Keratinocyte (primary cell): ENCODE measurements around the gene WDR82. TPM values are rescaled to one million over a fixed set of nuclear protein-coding genes. Genes with fewer than 3 reads are reported as not detected.

ENCODE experiments used
- DNase-seq: peaks from one replicate; pipeline ENCODE4 v3.0.0-alpha.2; 2011; ENCODE audit warnings: low read depth, missing footprints, low spot score
- FAIRE-seq: peaks from 2 replicates; lab custom pipeline; 2011; peaks lifted over from hg19 to GRCh38; lab: Jason Lieb, UNC
- H2AFZ ChIP-seq: 2 replicates; pipeline ENCODE4 v1.6.0; 2012; ENCODE audit warnings: low read length, control low read depth, inconsistent platforms; ENCODE audit not compliant: control insufficient read depth
- H3K27ac ChIP-seq: 2 replicates; pipeline ENCODE4 v1.5.1; 2011; ENCODE audit warnings: low read length; ENCODE audit not compliant: control insufficient read depth, insufficient read depth
- H3K27me3 ChIP-seq: 3 replicates; pipeline ENCODE4 v1.6.0; 2011; ENCODE audit warnings: low read length; ENCODE audit not compliant: control insufficient read depth, insufficient read depth; ENCODE audit errors: extremely low read depth
- H3K36me3 ChIP-seq, 2 experiments: 2 replicates in 1 of 2; 3 replicates in 1 of 2; pipeline ENCODE4 v1.5.1; 2011; ENCODE audit warnings: low read length in 2 of 2, mild to moderate bottlenecking in 1 of 2; ENCODE audit not compliant: control insufficient read depth in 2 of 2, insufficient read depth in 2 of 2; ENCODE audit errors: extremely low read depth in 1 of 2
- H3K4me1 ChIP-seq: 3 replicates; pipeline ENCODE4 v1.5.1; 2011; ENCODE audit warnings: low read length; ENCODE audit not compliant: control insufficient read depth, insufficient read depth; ENCODE audit errors: extremely low read depth
- H3K4me2 ChIP-seq: 3 replicates; pipeline ENCODE4 v1.6.0; 2011; ENCODE audit warnings: low read depth, low read length; ENCODE audit not compliant: control insufficient read depth, insufficient read depth; ENCODE audit errors: extremely low read depth
- H3K4me3 ChIP-seq, 3 experiments: fragments of 200-600 bp in 1 of 3; sonication (generic) in 1 of 3; 2 replicates in 2 of 3; 3 replicates in 1 of 3; pipeline ENCODE4 v1.5.1; 2011 to 2016; ENCODE audit warnings: low read length in 3 of 3, mild to moderate bottlenecking in 3 of 3, control low read depth in 2 of 3, inconsistent platforms in 1 of 3, low read depth in 1 of 3, mixed read lengths in 1 of 3, mixed run types in 1 of 3, moderate library complexity in 1 of 3; ENCODE audit not compliant: control insufficient read depth in 2 of 3, insufficient read depth in 2 of 3; ENCODE audit errors: extremely low read depth in 1 of 3
- H3K79me2 ChIP-seq: 2 replicates; pipeline ENCODE4 v1.6.0; 2012; ENCODE audit warnings: low read length; ENCODE audit not compliant: control insufficient read depth, insufficient read depth
- H3K9ac ChIP-seq: 3 replicates; pipeline ENCODE4 v1.6.0; 2011; ENCODE audit warnings: low read length; ENCODE audit not compliant: control insufficient read depth, insufficient read depth; ENCODE audit errors: extremely low read depth
- H3K9me1 ChIP-seq: 3 replicates; pipeline ENCODE4 v1.6.0; 2011; ENCODE audit warnings: low read length; ENCODE audit not compliant: control insufficient read depth, insufficient read depth; ENCODE audit errors: extremely low read depth
- H3K9me3 ChIP-seq: 2 replicates; pipeline ENCODE4 v1.5.1; 2012; ENCODE audit warnings: low read depth, low read length; ENCODE audit not compliant: control insufficient read depth
- H4K20me1 ChIP-seq: 3 replicates; pipeline ENCODE4 v1.6.0; 2011; ENCODE audit warnings: low read length; ENCODE audit not compliant: control insufficient read depth, insufficient read depth; ENCODE audit errors: extremely low read depth
- EZH2 ChIP-seq: IDR thresholded peaks from one replicate; pipeline ENCODE4 v1.6.1; 2012; ENCODE audit warnings: inconsistent platforms, mild to moderate bottlenecking, low read length, moderate library complexity
- dilution Hi-C: fragments of 300-500 bp; cut with MboI; formaldehyde crosslinking; loops from one replicate; pipeline ENCODE4 v1.7.0; 2020; ENCODE audit warnings: low sequenced_read_pairs; ENCODE audit not compliant: extremely low pct_ligation_motif_present
- polyA plus RNA-seq, 5 experiments: library from polyadenylated mRNA; depleted of rRNA in 3 of 5; stranded (reverse) in 3 of 5; stranded (forward) in 1 of 5; unstranded in 1 of 5; fragments of >200 nt; gene quantifications; 1 replicate in 1 of 5; 2 replicates in 3 of 5; 3 replicates in 1 of 5; pipeline versions ENCODE4 v1.2.1 to v1.2.3, GENCODE V29; 2011 to 2012; ENCODE audit warnings: missing spikeins in 2 of 5, low read depth in 1 of 5, low replicate concordance in 1 of 5
- TF ChIP-seq, protein P1 (sequence below), 3 experiments: IDR thresholded peaks in 1 of 3; conservative IDR thresholded peaks in 1 of 3; optimal IDR thresholded peaks in 1 of 3; 2 replicates in 2 of 3; 3 replicates in 1 of 3; pipeline versions ENCODE3 to v1.5.1; 2011; ENCODE audit warnings: low read length in 3 of 3, mild to moderate bottlenecking in 3 of 3, moderate library complexity in 2 of 3, control low read depth in 1 of 3, inconsistent platforms in 1 of 3; ENCODE audit not compliant: insufficient read depth in 2 of 3; ENCODE audit errors: extremely low read depth in 1 of 3

WDR82 gene
- polyA plus RNA-seq, 1 donor (not counting 4 experiments of a cell fraction or from before 2014, with no cell fraction given) = 75.1 TPM

DNA sequence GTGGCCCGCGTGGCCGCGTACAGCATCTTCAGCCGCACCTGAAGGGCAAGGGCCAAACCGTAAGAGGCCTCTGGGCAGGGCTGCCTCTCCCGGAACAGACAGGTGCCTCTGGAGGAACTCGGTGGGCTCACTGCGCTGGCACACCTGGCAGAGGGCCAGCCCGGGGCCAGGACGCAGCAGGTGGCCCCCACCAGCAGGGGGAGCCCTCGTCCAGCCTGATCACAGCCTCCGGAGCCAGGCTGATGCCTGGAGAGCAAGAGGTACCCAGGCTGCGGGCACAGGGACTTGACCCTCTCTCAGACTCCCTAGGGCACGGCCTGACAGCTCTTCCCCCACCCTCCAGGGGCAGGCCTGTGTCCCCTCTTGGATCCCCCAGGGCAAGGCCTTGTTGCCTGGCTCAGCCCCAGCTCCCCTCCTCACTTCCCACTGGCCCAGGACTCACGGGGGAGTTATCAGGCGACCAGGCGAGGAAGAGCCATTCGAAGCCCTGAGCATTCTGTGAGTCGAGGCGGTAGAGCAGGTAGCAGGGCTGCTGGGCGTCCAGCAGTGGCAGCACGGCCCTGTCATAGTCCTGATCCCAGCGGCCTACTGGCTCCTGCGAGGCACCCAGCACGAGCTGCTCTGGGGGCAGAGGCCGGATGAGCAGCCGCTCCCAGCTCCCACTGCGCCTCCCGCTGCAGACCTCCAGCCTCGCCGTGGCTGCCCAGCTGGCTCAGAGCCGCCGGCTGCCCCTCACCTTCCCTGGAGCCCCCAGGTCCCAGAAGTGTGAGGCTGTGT lies 46.8 kb downstream of the WDR82 start:
- no peaks in the 10 kb centered on the region for H3K27me3 ChIP-seq
- no peak overlapping the region for H3K4me2 ChIP-seq
- no peak overlapping the region for H2AFZ ChIP-seq
- peaks cover 40% of the 10 kb centered on the region for H3K79me2 ChIP-seq
- H3K36me3 ChIP-seq = peaks cover 38 to 49% of the 10 kb centered on the region in 2 experiments
- no peak overlapping the region for H3K9ac ChIP-seq
- no peaks in the 10 kb centered on the region for H3K9me1 ChIP-seq
- no peaks in the 10 kb centered on the region for H3K4me1 ChIP-seq
- peak; percentile 23 for FAIRE-seq
- H4K20me1 ChIP-seq = peaks cover 8% of the 10 kb centered on the region
- H3K4me3 ChIP-seq = no peak overlapping the region
- DNase-seq = no peak
- dilution Hi-C loops = no loop called here
- H3K9me3 ChIP-seq = no peaks in the 10 kb centered on the region
- no peak for TF ChIP-seq EZH2
- TF ChIP-seq, protein P1, sequence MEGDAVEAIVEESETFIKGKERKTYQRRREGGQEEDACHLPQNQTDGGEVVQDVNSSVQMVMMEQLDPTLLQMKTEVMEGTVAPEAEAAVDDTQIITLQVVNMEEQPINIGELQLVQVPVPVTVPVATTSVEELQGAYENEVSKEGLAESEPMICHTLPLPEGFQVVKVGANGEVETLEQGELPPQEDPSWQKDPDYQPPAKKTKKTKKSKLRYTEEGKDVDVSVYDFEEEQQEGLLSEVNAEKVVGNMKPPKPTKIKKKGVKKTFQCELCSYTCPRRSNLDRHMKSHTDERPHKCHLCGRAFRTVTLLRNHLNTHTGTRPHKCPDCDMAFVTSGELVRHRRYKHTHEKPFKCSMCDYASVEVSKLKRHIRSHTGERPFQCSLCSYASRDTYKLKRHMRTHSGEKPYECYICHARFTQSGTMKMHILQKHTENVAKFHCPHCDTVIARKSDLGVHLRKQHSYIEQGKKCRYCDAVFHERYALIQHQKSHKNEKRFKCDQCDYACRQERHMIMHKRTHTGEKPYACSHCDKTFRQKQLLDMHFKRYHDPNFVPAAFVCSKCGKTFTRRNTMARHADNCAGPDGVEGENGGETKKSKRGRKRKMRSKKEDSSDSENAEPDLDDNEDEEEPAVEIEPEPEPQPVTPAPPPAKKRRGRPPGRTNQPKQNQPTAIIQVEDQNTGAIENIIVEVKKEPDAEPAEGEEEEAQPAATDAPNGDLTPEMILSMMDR (optimal IDR thresholded peaks at IDR 0.05 in 1 of 3, IDR thresholded peaks at IDR 0.05 in 1 of 3, conservative IDR thresholded peaks at IDR 0.05 in 1 of 3; ENCODE audit: extremely low read depth in 1 of 3, insufficient read depth in 2 of 3, low read length in 3 of 3) = peak in 2 of 3 experiments; percentile 89 to 99
- H3K27ac ChIP-seq = no peak overlapping the region

DNA sequence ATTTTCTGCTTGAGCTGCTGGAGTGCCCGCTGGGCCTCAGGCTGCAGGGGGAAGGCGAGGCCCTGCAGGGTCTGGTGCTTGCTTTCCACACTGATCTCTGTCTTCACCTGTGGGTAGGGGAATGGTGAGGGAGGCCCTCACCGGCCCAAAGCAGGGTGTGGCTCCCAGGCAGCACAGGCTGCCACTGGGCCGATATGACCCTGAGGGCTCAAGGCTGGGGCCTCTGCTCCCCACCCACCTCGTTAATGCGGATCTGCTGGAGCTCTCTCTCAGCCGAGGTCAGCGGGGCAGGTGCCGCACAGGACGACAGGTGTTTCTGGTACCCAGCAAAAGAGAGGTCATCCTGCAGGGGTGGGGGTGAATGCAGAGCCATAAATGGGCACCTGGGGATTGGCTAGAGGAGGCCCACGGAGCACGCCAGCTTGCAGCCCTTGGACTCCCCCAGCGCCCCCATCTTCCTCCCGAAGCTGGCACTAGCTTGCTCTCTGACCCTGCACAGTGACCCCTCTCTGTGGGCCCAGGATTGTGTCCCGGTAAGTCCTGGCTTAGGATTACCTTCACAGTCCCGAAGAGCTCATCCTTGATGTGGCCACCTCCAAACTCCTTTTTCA lies 47.5 kb downstream of the WDR82 start:
- Histone ChIP-seq H3K9ac (no peak overlapping the region), H3K4me2 (no peak overlapping the region), H3K36me3 (peaks cover 38 to 49% of the 10 kb centered on the region in 2 experiments), H4K20me1 (peaks cover 8% of the 10 kb centered on the region), H3K79me2 (peaks cover 34% of the 10 kb centered on the region), H3K4me1 (no peaks in the 10 kb centered on the region), H3K27ac (no peak overlapping the region), H3K27me3 (no peaks in the 10 kb centered on the region), H3K9me3 (no peaks in the 10 kb centered on the region), H2AFZ (no peak overlapping the region), H3K4me3 (no peak overlapping the region), H3K9me1 (no peaks in the 10 kb centered on the region)
- DNase-seq = no peak
- FAIRE-seq = no peak
- dilution Hi-C loops = no loop called here
- TF ChIP-seq, protein P1 (optimal IDR thresholded peaks at IDR 0.05 in 1 of 3, IDR thresholded peaks at IDR 0.05 in 1 of 3, conservative IDR thresholded peaks at IDR 0.05 in 1 of 3; ENCODE audit: extremely low read depth in 1 of 3, insufficient read depth in 2 of 3, low read length in 3 of 3) = no peak
